ENCODE measurements around the gene ZNF564. TPM values are rescaled to one million over a fixed set of nuclear protein-coding genes. Genes with fewer than 3 reads are reported as not detected.
A peak's percentile ranks its signal among the peaks of the same experiment; 100 is the strongest.
"Not testable (repeated sequence)": the region's sequence is repeated elsewhere in the genome, so short reads cannot be mapped to it uniquely, and the experiment has no call there.

Gene ZNF564
- polyA plus RNA-seq, result 1 to 10 TPM; 1.7 to 4.3 (median 3.2) TPM

DNA sequence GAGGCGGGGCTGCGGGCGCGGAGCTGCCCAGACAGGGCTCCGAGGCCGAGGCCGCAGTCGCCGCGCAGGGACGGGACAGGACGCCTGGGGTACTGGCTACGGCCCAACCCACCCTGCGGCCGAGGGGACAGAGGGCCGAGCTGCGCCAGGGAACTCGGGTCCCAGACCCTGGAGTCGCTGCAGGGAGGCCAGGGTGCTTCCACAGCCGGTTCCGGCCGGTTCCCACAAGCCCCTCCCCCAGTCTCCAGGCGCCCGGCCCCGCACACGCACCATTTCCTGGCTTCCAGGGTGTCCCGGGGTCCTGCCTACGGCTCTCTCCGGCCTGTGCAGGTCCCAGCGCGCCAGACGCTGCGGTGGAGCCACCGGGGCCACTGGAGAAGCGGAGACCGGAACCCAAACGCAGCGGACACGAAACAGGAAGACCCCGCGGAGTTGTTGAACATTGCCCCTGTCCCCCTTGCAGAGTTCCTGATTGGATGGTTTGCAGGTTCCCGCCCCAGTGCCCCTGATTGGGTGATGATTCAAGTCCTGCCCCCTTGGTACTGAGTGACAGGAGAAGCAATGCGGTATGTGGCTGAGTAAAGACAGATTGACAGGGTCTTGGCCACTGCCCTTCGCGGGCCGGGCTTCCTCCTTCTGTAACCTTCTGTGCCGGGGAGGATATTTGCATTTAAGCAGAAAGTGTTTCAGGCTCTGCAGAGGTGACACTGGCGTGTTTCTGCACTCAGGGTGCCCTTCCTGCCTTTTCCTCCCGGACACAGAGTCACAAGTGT is at the start of gene ZNF564:
ZNF564 (minus strand) TSS at position 423 of the 773 bp plus-strand sequence; CDS start at position 273, 150 bp downstream.
- WGBS, 3 donors, result 0% methylated on average over 45 to 49 of the region's 49 CpGs
- H3K27ac ChIP-seq (ENCODE audit: low read depth, low read length), result peak within 1 kb of the TSS; percentile 85

DNA sequence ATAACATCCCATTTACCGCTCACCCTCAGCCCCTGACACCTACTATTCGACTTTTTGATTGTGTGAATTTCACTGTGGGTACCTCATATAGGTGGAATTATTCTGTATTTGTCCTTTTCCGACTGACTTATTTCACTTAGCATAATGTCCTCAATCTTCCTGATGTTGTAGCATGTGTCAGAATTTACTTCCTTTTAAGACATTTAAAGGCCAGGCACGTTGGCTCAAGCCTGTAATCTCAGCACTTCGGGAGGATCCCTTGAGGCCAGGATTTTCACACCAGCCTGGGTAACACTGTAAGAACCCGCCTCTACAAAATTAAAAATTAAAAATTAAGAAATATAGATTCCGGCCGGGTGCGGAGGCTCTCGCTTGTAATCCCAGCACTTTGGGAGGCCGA is 46.3 kb upstream of the ZNF564 start:
- 84 to 91% (median 91%) methylated on average over 11 of the region's 11 CpGs for WGBS, 3 donors
- no peak overlapping the region for H3K27ac ChIP-seq (ENCODE audit: low read depth, low read length)

- no peak overlapping the region for H3K27ac ChIP-seq (ENCODE audit: low read depth, low read length)
- WGBS, 3 donors, result 78 to 82% (median 78%) methylated on average over 34 to 38 of the region's 38 CpGs
These were observed 45.8 kb upstream of the ZNF564 start for GRCh38 chr19:12596927-12597548.

DNA sequence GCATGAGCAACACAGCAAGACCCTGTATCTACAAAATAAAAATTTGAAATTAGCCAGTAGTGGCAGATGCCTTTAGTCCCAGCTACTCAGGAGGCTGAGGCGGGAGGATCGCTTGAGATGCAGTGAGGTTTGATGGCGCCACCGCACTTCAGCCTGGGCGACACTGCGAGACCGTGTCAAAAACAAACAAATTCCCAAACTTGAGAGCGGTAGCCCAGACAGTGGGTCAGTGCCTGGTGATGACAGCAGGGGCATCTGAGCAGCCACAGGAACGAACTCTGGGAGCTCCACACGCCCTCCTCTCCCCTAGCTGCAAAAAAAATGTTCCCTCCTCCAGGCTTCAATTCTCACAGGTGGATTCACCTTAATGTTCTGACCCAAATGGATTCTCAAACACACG is 45.2 kb upstream of the ZNF564 start:
- H3K27ac ChIP-seq (ENCODE audit: low read depth, low read length), result no peak overlapping the region

GRCh38 chr19:12581100-12581499 is 29.8 kb upstream of the ZNF564 start:
- WGBS, 3 donors, result 86 to 97% (median 92%) methylated on average over 9 of the region's 9 CpGs
- no peak overlapping the region for H3K27ac ChIP-seq (ENCODE audit: low read depth, low read length)

More for the DNA sequence above, 45.2 kb upstream of the ZNF564 start:
- WGBS, 3 donors, result 89 to 96% (median 93%) methylated on average over 11 of the region's 11 CpGs

DNA sequence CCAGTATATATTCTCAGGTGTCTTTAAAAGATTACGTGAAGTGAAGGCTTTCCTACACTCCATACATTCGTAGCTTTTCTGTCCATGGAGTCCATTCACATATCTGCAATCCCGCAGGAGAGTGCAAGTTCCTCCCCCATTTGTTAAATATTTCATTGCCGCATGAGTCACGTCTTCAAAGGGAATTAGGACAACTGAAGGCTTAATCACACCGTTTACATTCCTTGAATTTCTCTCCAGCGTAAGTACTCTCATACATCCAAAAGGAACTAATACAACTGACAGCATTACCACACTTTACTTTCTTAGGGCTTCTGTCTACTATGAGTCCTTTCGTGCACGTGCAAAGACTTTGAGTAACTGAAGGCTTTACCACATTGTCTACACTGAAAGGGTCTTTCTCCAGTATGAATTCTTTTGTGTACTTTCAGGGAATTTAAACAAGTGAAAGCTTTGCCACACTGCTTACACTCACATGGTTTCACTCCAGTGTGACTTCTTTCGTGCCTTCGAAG is 29.0 kb upstream of the ZNF564 start:
- WGBS, 3 donors, result 90 to 96% (median 92%) methylated on average over 11 of the region's 11 CpGs
- no peak overlapping the region for H3K27ac ChIP-seq (ENCODE audit: low read depth, low read length)

GRCh38 chr19:12578641-12579040 is 27.4 kb upstream of the ZNF564 start:
- WGBS, 3 donors, result 95 to 98% (median 98%) methylated on average over 10 of the region's 10 CpGs
- no peak overlapping the region for H3K27ac ChIP-seq (ENCODE audit: low read depth, low read length)

- no peak overlapping the region for H3K27ac ChIP-seq (ENCODE audit: low read depth, low read length)
- WGBS, 3 donors, result 43 to 72% (median 44%) methylated on average over 7 of the region's 7 CpGs
These were observed 22.8 kb upstream of the ZNF564 start for GRCh38 chr19:12574036-12574435.

- WGBS, 3 donors, result 74 to 83% (median 80%) methylated on average over 4 of the region's 4 CpGs
- H3K27ac ChIP-seq (ENCODE audit: low read depth, low read length), result no peak overlapping the region
These were observed 16.7 kb upstream of the ZNF564 start for GRCh38 chr19:12567951-12568350.

DNA sequence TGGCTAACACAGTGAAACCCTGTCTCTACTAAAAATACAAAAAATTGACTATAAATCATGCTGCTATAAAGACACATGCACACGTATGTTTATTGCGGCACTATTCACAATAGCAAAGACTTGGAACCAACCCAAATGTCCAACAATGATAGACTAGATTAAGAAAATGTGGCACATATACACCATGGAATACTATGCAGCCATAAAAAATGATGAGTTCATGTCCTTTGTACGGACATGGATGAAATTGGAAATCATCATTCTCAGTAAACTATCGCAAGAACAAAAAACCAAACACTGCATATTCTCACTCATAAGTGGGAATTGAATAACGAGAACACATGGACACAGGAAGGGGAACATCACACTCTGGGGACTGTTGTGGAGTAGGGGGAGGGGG is 15.1 kb upstream of the ZNF564 start:
- WGBS, 3 donors, result 84 to 93% (median 87%) methylated on average over 4 to 5 of the region's 5 CpGs
- H3K27ac ChIP-seq (ENCODE audit: low read depth, low read length), result not testable (repeated sequence)

GRCh38 chr19:12564016-12564664 is 12.9 kb upstream of the ZNF564 start:
- no peak overlapping the region for H3K27ac ChIP-seq (ENCODE audit: low read depth, low read length)
- 16 to 23% (median 21%) methylated on average over 19 of the region's 19 CpGs for WGBS, 3 donors

DNA sequence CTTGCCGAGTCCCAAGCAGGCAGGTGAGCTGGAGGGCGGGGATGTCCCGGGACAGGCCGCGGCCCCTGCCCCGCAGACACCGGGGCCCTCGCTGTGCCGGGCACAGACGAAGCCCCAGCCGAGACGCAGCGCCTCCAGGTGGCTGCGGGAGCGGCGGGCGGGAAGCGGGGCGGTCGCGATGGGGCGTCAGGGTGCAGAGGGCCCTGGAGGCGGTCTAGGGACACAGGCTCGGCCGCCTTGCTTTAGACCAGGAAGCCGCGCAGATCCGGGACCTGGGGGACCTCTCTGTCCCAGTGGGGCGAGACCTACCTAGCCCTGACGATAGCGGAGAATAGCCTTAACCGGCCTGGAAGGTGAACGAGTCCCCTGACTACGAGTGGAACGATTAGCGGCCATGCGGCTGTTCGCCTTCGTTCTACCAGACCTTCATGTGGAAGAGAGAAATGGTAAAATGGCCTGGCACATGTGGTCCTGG is 4.2 kb upstream of the ZNF564 start:
- WGBS, 3 donors, result 34 to 45% (median 39%) methylated on average over 35 to 39 of the region's 39 CpGs
- H3K27ac ChIP-seq (ENCODE audit: low read depth, low read length), result no peak overlapping the region

DNA sequence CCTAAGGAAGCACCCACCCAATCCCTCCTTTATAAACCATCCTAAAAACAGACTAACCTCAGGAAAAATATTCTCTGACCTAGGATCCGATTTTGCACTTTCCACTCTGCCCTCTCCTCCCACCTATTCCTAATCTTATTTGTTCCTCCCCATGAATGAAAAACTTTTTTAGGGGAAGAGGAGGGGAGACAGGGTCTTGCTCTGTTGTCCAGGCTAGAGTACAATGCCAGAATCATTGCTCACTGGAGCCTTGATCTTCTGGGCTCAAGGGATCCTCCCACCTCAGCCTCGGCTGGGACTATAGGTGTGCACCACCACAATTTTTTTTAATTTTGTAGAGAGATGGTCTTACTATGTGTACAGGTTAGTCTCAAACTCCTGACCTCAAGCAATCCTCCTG is 4.4 kb downstream of the ZNF564 start:
- H3K27ac ChIP-seq (ENCODE audit: low read depth, low read length), result no peak overlapping the region
- WGBS, 3 donors, result 80 to 87% (median 86%) methylated on average over 2 of the region's 2 CpGs

GRCh38 chr19:12546068-12546467 is 5.2 kb downstream of the ZNF564 start:
- 93 to 95% (median 94%) methylated on average over 5 of the region's 5 CpGs for WGBS, 3 donors
- H3K27ac ChIP-seq (ENCODE audit: low read depth, low read length), result no peak overlapping the region

GRCh38 chr19:12545267-12545666 is 6.0 kb downstream of the ZNF564 start:
- no peak overlapping the region for H3K27ac ChIP-seq (ENCODE audit: low read depth, low read length)
- 56 to 95% (median 91%) methylated on average over 8 of the region's 8 CpGs for WGBS, 3 donors

DNA sequence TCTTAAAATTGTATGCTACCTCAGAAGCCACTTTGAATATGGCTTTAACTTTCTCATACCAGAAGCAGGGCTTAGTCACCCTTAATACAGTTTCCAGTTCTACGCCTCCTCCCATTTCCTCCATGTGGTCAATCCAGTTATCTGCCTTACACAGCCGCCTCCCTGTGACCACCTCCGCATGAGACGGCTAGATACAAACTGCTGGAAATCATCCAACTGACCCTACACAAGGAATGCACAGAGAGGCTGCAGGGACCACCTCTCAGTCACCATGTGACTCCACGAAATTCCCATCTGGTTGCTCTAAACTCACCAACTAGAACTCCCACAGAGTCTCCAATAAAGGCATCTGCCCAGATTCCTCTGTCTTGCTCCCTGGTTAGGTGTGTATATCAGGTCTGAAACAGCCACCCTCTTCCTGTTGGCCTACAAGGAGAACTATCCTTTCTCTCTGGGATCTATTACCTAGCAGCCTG is 6.8 kb downstream of the ZNF564 start:
- H3K27ac ChIP-seq (ENCODE audit: low read depth, low read length), result no peak overlapping the region
- 34 to 83% (median 51%) methylated on average over 5 of the region's 5 CpGs for WGBS, 3 donors

- WGBS, 3 donors, result 87 to 100% (median 97%) methylated on average over 1 of the region's 1 CpG
- no peak overlapping the region for H3K27ac ChIP-seq (ENCODE audit: low read depth, low read length)
These were observed 7.4 kb downstream of the ZNF564 start for GRCh38 chr19:12543855-12544254.

GRCh38 chr19:12527034-12527836 is 24.0 kb downstream of the ZNF564 start:
- 98 to 100% (median 98%) methylated on average over 8 of the region's 8 CpGs for WGBS, 3 donors
- no peak overlapping the region for H3K27ac ChIP-seq (ENCODE audit: low read depth, low read length)
